HepG2 (cell line): ENCODE measurements around the gene PDSS2. TPM values are rescaled to one million over a fixed set of nuclear protein-coding genes. Genes with fewer than 3 reads are reported as not detected.

Experiments used
- CBX5 ChIP-seq: sonication (generic); formaldehyde crosslinking; IDR thresholded peaks from 2 replicates; pipeline ENCODE4 v1.4.0; 2020; ENCODE audit warnings: missing genetic modification reagents, borderline replicate concordance
- DR1 ChIP-seq: sonication (generic); formaldehyde crosslinking; IDR thresholded peaks from 2 replicates; pipeline ENCODE4 v1.8.0; 2021; ENCODE audit warnings: mild to moderate bottlenecking, missing genetic modification reagents, inconsistent platforms
- GABPB1 ChIP-seq: IDR thresholded peaks from 2 replicates; pipeline ENCODE4 v1.6.1; 2016; ENCODE audit warnings: mild to moderate bottlenecking, missing genetic modification reagents, moderate library complexity, missing compliant biosample characterization
- GZF1 ChIP-seq: sonication (generic); formaldehyde crosslinking; IDR thresholded peaks from 2 replicates; pipeline ENCODE4 v1.5.1; 2020; ENCODE audit warnings: mild to moderate bottlenecking, missing genetic modification reagents
- HNF4A ChIP-seq: sonication (generic); formaldehyde crosslinking; IDR thresholded peaks from 2 replicates; pipeline ENCODE4 v1.4.0; 2020; ENCODE audit warnings: missing genetic modification reagents
- HNRNPL ChIP-seq: fragments of 200-400 bp; formaldehyde crosslinking; IDR thresholded peaks from 2 replicates; pipeline ENCODE4 v1.6.1; 2017; ENCODE audit warnings: mild to moderate bottlenecking, low read depth, low read length
- MLX ChIP-seq: IDR thresholded peaks from 2 replicates; pipeline ENCODE4 v1.6.1; 2016
- PHF21A ChIP-seq: sonication (generic); formaldehyde crosslinking; IDR thresholded peaks from 2 replicates; pipeline ENCODE4 v1.5.0; 2020; ENCODE audit warnings: mild to moderate bottlenecking, missing genetic modification reagents
- RXRA ChIP-seq: sonication (generic); formaldehyde crosslinking; IDR thresholded peaks from 2 replicates; pipeline ENCODE4 v1.5.1; 2020; ENCODE audit warnings: missing genetic modification reagents
- TBL1XR1 ChIP-seq: fragments of 150-350 bp; IDR thresholded peaks from 2 replicates; pipeline ENCODE4 v1.6.1; 2014; ENCODE audit warnings: borderline replicate concordance, low read length; ENCODE audit not compliant: partially characterized antibody
- THRA ChIP-seq: sonication (generic); formaldehyde crosslinking; IDR thresholded peaks from 2 replicates; pipeline ENCODE4 v1.4.0; 2020; ENCODE audit warnings: missing genetic modification reagents, borderline replicate concordance
- ZBTB38 ChIP-seq: sonication (generic); formaldehyde crosslinking; IDR thresholded peaks from 2 replicates; pipeline ENCODE4 v1.5.1; 2020; ENCODE audit warnings: mild to moderate bottlenecking, missing genetic modification reagents
- ZFP41 ChIP-seq: sonication (generic); formaldehyde crosslinking; IDR thresholded peaks from 2 replicates; pipeline ENCODE4 v1.4.0; 2020; ENCODE audit warnings: mild to moderate bottlenecking, missing genetic modification reagents, borderline replicate concordance
- ZFP91 ChIP-seq: sonication (generic); formaldehyde crosslinking; IDR thresholded peaks from 2 replicates; pipeline ENCODE4 v1.9.0; 2022; ENCODE audit warnings: missing genetic modification reagents, mild to moderate bottlenecking, borderline replicate concordance
- ZFY ChIP-seq: sonication (generic); formaldehyde crosslinking; IDR thresholded peaks from 2 replicates; pipeline ENCODE4 v1.4.0; 2020; ENCODE audit warnings: missing genetic modification reagents
- ZNF143 ChIP-seq: sonication (generic); formaldehyde crosslinking; IDR thresholded peaks from 2 replicates; pipeline ENCODE4 v1.4.0; 2020; ENCODE audit warnings: missing genetic modification reagents
- ZNF24 ChIP-seq: fragments of 450-650 bp; IDR thresholded peaks from 2 replicates; pipeline ENCODE4 v1.6.1; 2017; ENCODE audit warnings: antibody characterized with exemption, mild to moderate bottlenecking
- ZNF251 ChIP-seq: sonication (generic); formaldehyde crosslinking; IDR thresholded peaks from 2 replicates; pipeline ENCODE4 v1.9.0; 2021; ENCODE audit warnings: mild to moderate bottlenecking, missing genetic modification reagents
- ZNF263 ChIP-seq: sonication (generic); formaldehyde crosslinking; IDR thresholded peaks from 2 replicates; pipeline ENCODE4 v1.4.0; 2020; ENCODE audit warnings: missing genetic modification reagents
- ZNF383 ChIP-seq: sonication (generic); formaldehyde crosslinking; IDR thresholded peaks from 2 replicates; pipeline ENCODE4 v1.4.0; 2020; ENCODE audit warnings: missing genetic modification reagents, mild to moderate bottlenecking, borderline replicate concordance
- ZNF501 ChIP-seq: sonication (generic); formaldehyde crosslinking; IDR thresholded peaks from 2 replicates; pipeline ENCODE4 v1.5.1; 2020; ENCODE audit warnings: mild to moderate bottlenecking, moderate library complexity, missing genetic modification reagents
- ZNF547 ChIP-seq: sonication (generic); formaldehyde crosslinking; IDR thresholded peaks from 2 replicates; pipeline ENCODE4 v1.5.1; 2020; ENCODE audit warnings: mild to moderate bottlenecking, missing genetic modification reagents
- ZNF749 ChIP-seq: sonication (generic); formaldehyde crosslinking; IDR thresholded peaks from 2 replicates; pipeline ENCODE4 v1.8.0; 2022; ENCODE audit warnings: mild to moderate bottlenecking, missing genetic modification reagents, moderate library complexity, borderline replicate concordance
- polyA plus RNA-seq, 8 experiments: library from polyadenylated mRNA; depleted of rRNA in 3 of 8; stranded (reverse) in 7 of 8; unstranded in 1 of 8; fragments of >200 nt; fragmentation: Illumina TruSeq in 4 of 8; extraction: Trizol in 4 of 8; gene quantifications; 2 replicates each; pipeline versions ENCODE4 v1.2.1 to v1.2.3, GENCODE V29; 2011 to 2016; ENCODE audit warnings: low read depth in 4 of 8, missing spikeins in 1 of 8, mixed read lengths in 1 of 8; ENCODE audit not compliant: insufficient read depth in 1 of 8
- total RNA-seq, 5 experiments: library from RNA; depleted of rRNA; stranded (reverse); fragments of >200 nt; fragmentation: Illumina TruSeq; extraction: Trizol; gene quantifications; 2 replicates each; pipeline ENCODE4 v1.2.3, GENCODE V29; 2016; ENCODE audit warnings: low read depth in 1 of 5
- TF ChIP-seq, protein P1 (sequence below): IDR thresholded peaks from 2 replicates; pipeline ENCODE4 v1.6.1; 2016; ENCODE audit warnings: mild to moderate bottlenecking, missing biosample characterization, missing genetic modification reagents
- TF ChIP-seq, protein P2 (sequence below): sonication (generic); formaldehyde crosslinking; conservative IDR thresholded peaks from 2 replicates; pipeline ENCODE4 v1.4.0; 2020; ENCODE audit warnings: missing genetic modification reagents

PDSS2 gene
- total and polyA plus RNA-seq, 2 of the 13 experiments (the other 11 are each of a cell fraction or from before 2014, with no cell fraction given), result 16.2 to 17.0 TPM

- TF ChIP-seq GZF1 (CRISPR knock-in tag) (0 out of 2 replicates have a peak, but pooled peaks have one; percentile 37), ZFP41 (peak; percentile 53; the same call in 1 of the 2 replicates), ZNF501 (CRISPR knock-in tag) (peak; percentile 30; the same call in 1 of the 2 replicates), MLX (no peak), GABPB1 (CRISPR knock-in tag) (0 out of 2 replicates have a peak, but pooled peaks have one; percentile 30), RXRA (CRISPR knock-in tag) (0 out of 2 replicates have a peak, but pooled peaks have one; percentile 21), ZFY (CRISPR knock-in tag) (peak; percentile 32), ZNF749 (CRISPR knock-in tag) (peak; percentile 67; the same call in 1 of the 2 replicates), ZNF383 (no peak), ZNF24 (no peak), ZBTB38 (CRISPR knock-in tag) (0 out of 2 replicates have a peak, but pooled peaks have one; percentile 9), DR1 (0 out of 2 replicates have a peak, but pooled peaks have one; percentile 41), ZNF547 (CRISPR knock-in tag) (0 out of 2 replicates have a peak, but pooled peaks have one; percentile 12), PHF21A (CRISPR knock-in tag) (peak; percentile 42; the same call in 1 of the 2 replicates), THRA (CRISPR knock-in tag) (peak; percentile 26; the same call in 1 of the 2 replicates), HNRNPL (0 out of 2 replicates have a peak, but pooled peaks have one; percentile 8), CBX5 (CRISPR knock-in tag) (peak; percentile 52; the same call in 1 of the 2 replicates), TBL1XR1 (no peak), ZNF263 (peak; percentile 65; the same call in 1 of the 2 replicates), ZNF143 (CRISPR knock-in tag) (0 out of 2 replicates have a peak, but pooled peaks have one; percentile 13), HNF4A (peak; percentile 50; the same call in 1 of the 2 replicates), ZFP91 (CRISPR knock-in tag) (peak; percentile 54; the same call in 1 of the 2 replicates), ZNF251 (CRISPR knock-in tag) (no peak)
- TF ChIP-seq, protein P1, sequence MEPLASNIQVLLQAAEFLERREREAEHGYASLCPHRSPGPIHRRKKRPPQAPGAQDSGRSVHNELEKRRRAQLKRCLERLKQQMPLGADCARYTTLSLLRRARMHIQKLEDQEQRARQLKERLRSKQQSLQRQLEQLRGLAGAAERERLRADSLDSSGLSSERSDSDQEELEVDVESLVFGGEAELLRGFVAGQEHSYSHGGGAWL, result 0 out of 2 replicates have a peak, but pooled peaks have one; percentile 41
- TF ChIP-seq, protein P2, sequence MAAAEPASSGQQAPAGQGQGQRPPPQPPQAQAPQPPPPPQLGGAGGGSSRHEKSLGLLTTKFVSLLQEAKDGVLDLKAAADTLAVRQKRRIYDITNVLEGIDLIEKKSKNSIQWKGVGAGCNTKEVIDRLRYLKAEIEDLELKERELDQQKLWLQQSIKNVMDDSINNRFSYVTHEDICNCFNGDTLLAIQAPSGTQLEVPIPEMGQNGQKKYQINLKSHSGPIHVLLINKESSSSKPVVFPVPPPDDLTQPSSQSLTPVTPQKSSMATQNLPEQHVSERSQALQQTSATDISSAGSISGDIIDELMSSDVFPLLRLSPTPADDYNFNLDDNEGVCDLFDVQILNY (CRISPR knock-in tag), result 0 out of 2 replicates have a peak, but pooled peaks have one; percentile 15
These were observed 29.7 kb upstream of the PDSS2 start (continued) for GRCh38 chr6:107488875-107489635.
